GM21515 (cell line): ENCODE data around the gene SLX4.
"Not testable (repeated sequence)": the region's sequence is repeated elsewhere in the genome, so short reads cannot be mapped to it uniquely, and the experiment has no call there.

Experiments
- ATAC-seq: cut with Tn5 transposase; IDR thresholded peaks from one replicate; pipeline ENCODE4 v1.9.1; 2021; ENCODE audit not compliant: unreplicated experiment

SLX4 gene

GRCh38 chr16:3641801-3642396 is 30.5 kb upstream of the SLX4 start:
- no peak for ATAC-seq

GRCh38 chr16:3640632-3641501 is 29.5 kb upstream of the SLX4 start:
- no peak for ATAC-seq

- ATAC-seq: no peak
These were observed 28.8 kb upstream of the SLX4 start for GRCh38 chr16:3640207-3640606.

GRCh38 chr16:3638916-3639644 is 27.7 kb upstream of the SLX4 start:
- ATAC-seq: no peak

- no peak for ATAC-seq
These were observed 26.0 kb upstream of the SLX4 start for GRCh38 chr16:3637371-3637923.

GRCh38 chr16:3625911-3626732 is 14.7 kb upstream of the SLX4 start:
- ATAC-seq: no peak

- no peak for ATAC-seq
These were observed 13.9 kb upstream of the SLX4 start for GRCh38 chr16:3625331-3625730.

- no peak for ATAC-seq
These were observed 12.2 kb upstream of the SLX4 start for GRCh38 chr16:3623642-3624041.

GRCh38 chr16:3618769-3619141 is 7.3 kb upstream of the SLX4 start:
- no peak for ATAC-seq

GRCh38 chr16:3612510-3613466 is 1.4 kb upstream of the SLX4 start:
- ATAC-seq: no peak

GRCh38 chr16:3610698-3611145 is 684 bp downstream of the SLX4 start:
- no peak for ATAC-seq

- ATAC-seq: no peak
These were observed 1.3 kb downstream of the SLX4 start for GRCh38 chr16:3609895-3610697.

GRCh38 chr16:3608976-3609375 is 2.4 kb downstream of the SLX4 start:
- ATAC-seq: not testable (repeated sequence)

GRCh38 chr16:3608069-3608468 is 3.3 kb downstream of the SLX4 start:
- no peak for ATAC-seq

GRCh38 chr16:3607634-3608033 is 3.8 kb downstream of the SLX4 start:
- no peak for ATAC-seq

GRCh38 chr16:3607161-3607560 is 4.2 kb downstream of the SLX4 start:
- ATAC-seq: no peak

- ATAC-seq: no peak
These were observed 5.0 kb downstream of the SLX4 start for GRCh38 chr16:3606441-3606840.

- no peak for ATAC-seq
These were observed 9.1 kb downstream of the SLX4 start for GRCh38 chr16:3602320-3602653.
